Fibroblast of pulmonary artery (primary cell): ENCODE results near the gene HNMT.

ENCODE experiments used
- DNase-seq: peaks from one replicate; pipeline ENCODE4 v3.0.0-alpha.2; 2010; ENCODE audit warnings: low read depth
- H3K4me3 ChIP-seq: replicated peaks from 2 replicates; pipeline ENCODE4 v1.5.1; 2011; ENCODE audit warnings: low read depth, mild to moderate bottlenecking, control low read depth, low read length, moderate library complexity
- TF ChIP-seq, protein P1 (sequence below): IDR thresholded peaks from 2 replicates; pipeline ENCODE4 v1.5.1; 2011; ENCODE audit warnings: mild to moderate bottlenecking, control low read depth, low read length, inconsistent platforms; ENCODE audit errors: missing control alignments

The HNMT gene

DNA sequence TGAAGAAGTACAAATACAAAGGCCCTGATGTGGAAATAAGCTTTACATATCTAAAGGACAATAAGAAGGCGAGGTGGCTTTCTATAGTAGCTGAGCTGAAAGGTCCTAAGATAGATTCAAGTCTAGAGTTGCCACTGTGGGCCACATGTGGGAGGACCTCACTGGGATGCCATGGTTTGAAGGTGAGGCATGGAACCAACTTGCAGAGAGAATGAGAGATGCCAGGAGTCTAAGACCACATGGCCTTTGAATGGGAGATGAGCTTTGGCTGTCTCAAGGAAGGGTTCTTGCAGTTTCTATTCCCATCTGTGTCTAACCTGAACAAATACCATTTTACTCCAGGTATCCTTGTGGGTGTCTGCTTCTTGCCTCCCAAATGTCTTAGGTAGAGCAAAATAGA, 53.6 kb downstream of the HNMT start:
- TF ChIP-seq, protein P1, sequence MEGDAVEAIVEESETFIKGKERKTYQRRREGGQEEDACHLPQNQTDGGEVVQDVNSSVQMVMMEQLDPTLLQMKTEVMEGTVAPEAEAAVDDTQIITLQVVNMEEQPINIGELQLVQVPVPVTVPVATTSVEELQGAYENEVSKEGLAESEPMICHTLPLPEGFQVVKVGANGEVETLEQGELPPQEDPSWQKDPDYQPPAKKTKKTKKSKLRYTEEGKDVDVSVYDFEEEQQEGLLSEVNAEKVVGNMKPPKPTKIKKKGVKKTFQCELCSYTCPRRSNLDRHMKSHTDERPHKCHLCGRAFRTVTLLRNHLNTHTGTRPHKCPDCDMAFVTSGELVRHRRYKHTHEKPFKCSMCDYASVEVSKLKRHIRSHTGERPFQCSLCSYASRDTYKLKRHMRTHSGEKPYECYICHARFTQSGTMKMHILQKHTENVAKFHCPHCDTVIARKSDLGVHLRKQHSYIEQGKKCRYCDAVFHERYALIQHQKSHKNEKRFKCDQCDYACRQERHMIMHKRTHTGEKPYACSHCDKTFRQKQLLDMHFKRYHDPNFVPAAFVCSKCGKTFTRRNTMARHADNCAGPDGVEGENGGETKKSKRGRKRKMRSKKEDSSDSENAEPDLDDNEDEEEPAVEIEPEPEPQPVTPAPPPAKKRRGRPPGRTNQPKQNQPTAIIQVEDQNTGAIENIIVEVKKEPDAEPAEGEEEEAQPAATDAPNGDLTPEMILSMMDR: no peak
- no peak for DNase-seq
- no peak overlapping the region for H3K4me3 ChIP-seq

DNA sequence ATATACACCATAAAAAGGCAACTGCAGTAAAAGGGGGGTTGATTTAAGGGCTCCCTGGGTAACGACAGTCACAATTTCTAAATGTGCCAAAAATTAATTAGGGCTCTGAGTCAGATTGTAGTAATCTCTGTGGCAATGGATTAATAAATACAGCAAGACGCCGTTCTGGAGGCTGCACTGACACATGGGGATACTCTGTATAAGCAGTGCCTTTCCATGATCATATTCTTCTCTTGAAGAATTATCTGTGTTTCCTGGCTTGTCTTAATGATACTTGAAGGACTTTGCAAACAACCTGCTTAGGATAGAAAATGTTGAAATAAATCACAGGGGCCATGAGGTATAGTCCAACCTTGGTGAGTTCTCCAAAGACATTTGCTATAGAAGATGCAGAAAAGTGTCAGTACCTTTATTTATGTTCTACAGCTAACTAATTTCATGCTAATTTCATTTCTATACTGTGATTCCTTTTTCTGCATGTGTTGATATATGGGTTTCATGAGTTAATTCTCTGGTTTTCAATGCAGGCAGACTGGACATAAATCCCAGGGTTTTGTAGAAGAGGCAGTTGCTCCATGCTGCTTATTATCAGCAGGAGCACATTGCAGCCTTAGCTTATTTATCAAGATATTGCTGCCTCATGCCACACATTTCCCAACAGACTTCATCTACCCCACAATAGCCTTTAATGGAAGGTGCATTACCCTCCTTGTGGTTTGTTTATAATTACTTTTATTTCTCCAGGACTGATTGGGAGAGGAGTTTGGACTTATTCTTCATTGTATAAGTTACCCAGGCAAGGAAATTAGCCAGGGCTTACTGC, 54.8 kb downstream of the HNMT start:
- DNase-seq: no peak
- TF ChIP-seq, protein P1: no peak
- no peak overlapping the region for H3K4me3 ChIP-seq

- DNase-seq: no peak
- TF ChIP-seq, protein P1: no peak
- no peak overlapping the region for H3K4me3 ChIP-seq
These were observed 56.2 kb downstream of the HNMT start for GRCh38 chr2:138020432-138020831.

- H3K4me3 ChIP-seq: no peak overlapping the region
- TF ChIP-seq, protein P1: no peak
- DNase-seq: no peak
These were observed 56.9 kb downstream of the HNMT start for GRCh38 chr2:138021154-138021553.

GRCh38 chr2:138023298-138023697, 59.0 kb downstream of the HNMT start:
- no peak overlapping the region for H3K4me3 ChIP-seq
- TF ChIP-seq, protein P1: no peak
- no peak for DNase-seq

GRCh38 chr2:138023976-138024375, 59.7 kb downstream of the HNMT start:
- no peak for DNase-seq
- no peak overlapping the region for H3K4me3 ChIP-seq
- TF ChIP-seq, protein P1: no peak
